GM10248 (cell line): ENCODE results near the gene EGFLAM.
"Not testable (repeated sequence)": the region's sequence is repeated elsewhere in the genome, so short reads cannot be mapped to it uniquely, and the experiment has no call there.

Source experiments
- CTCF ChIA-PET: fragments of 300-600 bp; sonication (Branson Sonifier 250); formaldehyde crosslinking; extraction: SDS; loops from one replicate; lab custom pipeline; 2021; ENCODE audit warnings: antibody characterized with exemption; lab: Yijun Ruan, JAX
- POLR2A ChIA-PET: fragments of 350-650 bp; sonication (Branson Sonifier 250); formaldehyde crosslinking; extraction: SDS; loops from one replicate; lab custom pipeline; 2020; ENCODE audit warnings: antibody characterized with exemption; lab: Yijun Ruan, JAX
- DNase-seq: peaks from one replicate; pipeline ENCODE4 v3.0.0; 2012; ENCODE audit errors: extremely low spot score
- CTCF ChIP-seq: IDR thresholded peaks from 2 replicates; pipeline ENCODE4 v1.5.1; 2012; ENCODE audit warnings: mild to moderate bottlenecking, low read depth; ENCODE audit errors: extremely low read depth, missing control alignments, control extremely low read depth

The EGFLAM gene

GRCh38 chr5:38330207-38330606 lies 71.8 kb downstream of the EGFLAM start:
- POLR2A ChIA-PET = no interaction called here
- no peak for TF ChIP-seq CTCF
- CTCF ChIA-PET = no interaction called here
- DNase-seq = no peak

- ChIA-PET POLR2A (no interaction called here), CTCF (no interaction called here)
- no peak for TF ChIP-seq CTCF
- no peak for DNase-seq
These were observed 73.5 kb downstream of the EGFLAM start for GRCh38 chr5:38331831-38332230.

GRCh38 chr5:38333181-38333580 lies 74.8 kb downstream of the EGFLAM start:
- DNase-seq, POLR2A ChIA-PET, CTCF ChIA-PET: not testable (repeated sequence)

- CTCF ChIA-PET = no interaction called here
- POLR2A ChIA-PET = no interaction called here
- no peak for DNase-seq
- TF ChIP-seq CTCF = no peak
These were observed 80.1 kb downstream of the EGFLAM start for GRCh38 chr5:38338455-38338854.

GRCh38 chr5:38339446-38339845 lies 81.1 kb downstream of the EGFLAM start:
- ChIA-PET CTCF (no interaction called here), POLR2A (no interaction called here)
- DNase-seq = no peak
- no peak for TF ChIP-seq CTCF

- no peak for TF ChIP-seq CTCF
- CTCF ChIA-PET = no interaction called here
- no peak for DNase-seq
- POLR2A ChIA-PET = no interaction called here
These were observed 82.7 kb downstream of the EGFLAM start for GRCh38 chr5:38341056-38341455.

- POLR2A ChIA-PET = no interaction called here
- no peak for TF ChIP-seq CTCF
- CTCF ChIA-PET = no interaction called here
- no peak for DNase-seq
These were observed 83.3 kb downstream of the EGFLAM start for GRCh38 chr5:38341641-38342040.
